ENCODE data around the gene RAB11FIP3.

GRCh38 chr16:424033-424622, 1.3 kb upstream of the RAB11FIP3 start:
- TF ChIP-seq HDAC2 (IDR thresholded peaks at IDR 0.05) (no peak), CTCF (IDR thresholded peaks at IDR 0.05) (no peak), MAX (IDR thresholded peaks at IDR 0.05) (no peak), RAD21 (conservative IDR thresholded peaks at IDR 0.05 in 1 of 2, IDR thresholded peaks at IDR 0.05 in 1 of 2) (no peak), PBX3 (IDR thresholded peaks at IDR 0.05) (no peak), POLR2A (IDR thresholded peaks at IDR 0.05; ENCODE audit: low read length) (no peak), ZFP36 (IDR thresholded peaks at IDR 0.05; ENCODE audit: borderline replicate concordance, partially characterized antibody) (no peak), USF2 (IDR thresholded peaks at IDR 0.05) (no peak), EHMT2 (IDR thresholded peaks at IDR 0.05; ENCODE audit: low read depth) (no peak), EP300 (IDR thresholded peaks at IDR 0.05) (no peak)

Data from A549 (cell line).